SK-N-SH (cell line): ENCODE results near the gene SFXN1. TPM values are rescaled to one million over a fixed set of nuclear protein-coding genes. Genes with fewer than 3 reads are reported as not detected.

Source experiments
- CTCF ChIA-PET: fragments of 300-600, 350-600 bp; formaldehyde crosslinking; extraction: SDS; loops from one replicate; lab custom pipeline; 2021; lab: Yijun Ruan, JAX
- POLR2A ChIA-PET: fragments of 350-600 bp; sonication (Branson Sonifier 250); formaldehyde crosslinking; extraction: SDS; loops from one replicate; lab custom pipeline; 2020; ENCODE audit warnings: antibody characterized with exemption, inconsistent platforms; lab: Yijun Ruan, JAX
- DNase-seq: peaks from one replicate; pipeline ENCODE4 v3.0.0; 2012
- H2AFZ ChIP-seq: fragments of 200-600 bp; sonication (generic); 2 replicates; pipeline ENCODE4 v1.8.1; 2016; ENCODE audit warnings: antibody characterized with exemption, mild to moderate bottlenecking, low read depth
- H3F3A ChIP-seq: fragments of 200-600 bp; sonication (generic); replicated peaks from 2 replicates; pipeline ENCODE3; 2016; ENCODE audit warnings: antibody characterized with exemption, mild to moderate bottlenecking; ENCODE audit not compliant: insufficient read depth
- H3K27ac ChIP-seq, 2 experiments: fragments of 200-500 bp in 1 of 2; fragments of 200-600 bp in 1 of 2; sonication (Bioruptor generic) in 1 of 2; sonication (generic), shearing (Covaris generic) in 1 of 2; 2 replicates each; pipeline versions ENCODE4 v1.5.1 to v1.6.1; 2014 to 2016; ENCODE audit warnings: low read depth in 2 of 2, inconsistent platforms in 1 of 2, low read length in 1 of 2, mild to moderate bottlenecking in 1 of 2, mixed read lengths in 1 of 2
- H3K27me3 ChIP-seq: fragments of 200-600 bp; sonication (generic), shearing (Covaris generic); 2 replicates; pipeline ENCODE4 v1.6.1; 2016; ENCODE audit warnings: mixed run types; ENCODE audit not compliant: insufficient read depth
- H3K36me3 ChIP-seq, 2 experiments: fragments of 200-500 bp in 1 of 2; fragments of 200-600 bp in 1 of 2; sonication (Bioruptor generic) in 1 of 2; sonication (generic) in 1 of 2; replicated peaks in 1 of 2; 2 replicates each; pipeline versions ENCODE3 to v1.5.1; 2014 to 2016; ENCODE audit warnings: low read length in 1 of 2, mild to moderate bottlenecking in 1 of 2; ENCODE audit not compliant: insufficient read depth in 2 of 2, control insufficient read depth in 1 of 2
- H3K4me1 ChIP-seq, 2 experiments: fragments of 200-500 bp in 1 of 2; fragments of 200-600 bp in 1 of 2; sonication (Bioruptor generic) in 1 of 2; sonication (generic), shearing (Covaris generic) in 1 of 2; 2 replicates each; pipeline versions ENCODE4 v1.5.1 to v1.6.1; 2014 to 2016; ENCODE audit warnings: low read depth in 1 of 2, low read length in 1 of 2, mixed run types in 1 of 2; ENCODE audit not compliant: insufficient read depth in 2 of 2, control insufficient read depth in 1 of 2
- H3K4me2 ChIP-seq: fragments of 200-600 bp; sonication (generic), shearing (Covaris generic); 2 replicates; pipeline ENCODE4 v1.6.1; 2017; ENCODE audit warnings: mixed run types
- H3K4me3 ChIP-seq, 2 experiments: fragments of 200-500 bp in 1 of 2; fragments of 200-600 bp in 1 of 2; sonication (Bioruptor generic) in 1 of 2; sonication (generic), shearing (Covaris generic) in 1 of 2; 2 replicates each; pipeline versions ENCODE4 v1.5.1 to v1.8.1; 2014 to 2016; ENCODE audit warnings: low read depth in 2 of 2, inconsistent platforms in 1 of 2, low read length in 1 of 2, mild to moderate bottlenecking in 1 of 2, mixed read lengths in 1 of 2, moderate library complexity in 1 of 2
- H3K79me2 ChIP-seq: fragments of 200-600 bp; sonication (generic); 2 replicates; pipeline ENCODE4 v1.8.1; 2017; ENCODE audit warnings: mild to moderate bottlenecking; ENCODE audit not compliant: insufficient read depth
- H3K9ac ChIP-seq: fragments of 200-600 bp; sonication (generic); 2 replicates; pipeline ENCODE4 v1.6.1; 2017; ENCODE audit warnings: mixed run types
- H3K9me2 ChIP-seq: fragments of 200-600 bp; sonication (generic); 2 replicates; pipeline ENCODE4 v1.6.1; 2017; ENCODE audit warnings: mixed run types
- H3K9me3 ChIP-seq: fragments of 200-600 bp; sonication (generic); 2 replicates; pipeline ENCODE4 v1.6.1; 2017; ENCODE audit warnings: mixed run types, mild to moderate bottlenecking, moderate library complexity
- H4K20me1 ChIP-seq: fragments of 200-600 bp; sonication (generic); 2 replicates; pipeline ENCODE4 v1.6.1; 2017; ENCODE audit warnings: mild to moderate bottlenecking, mixed run types; ENCODE audit not compliant: insufficient read depth
- ELF1 ChIP-seq: IDR thresholded peaks from 2 replicates; pipeline ENCODE4 v1.4.0; 2012
- EP300 ChIP-seq, 2 experiments: IDR thresholded peaks; 2 replicates each; pipeline versions ENCODE4 v1.4.0 to v1.6.1; 2012; ENCODE audit warnings: borderline replicate concordance in 1 of 2, low read depth in 1 of 2, low read length in 1 of 2
- JUND ChIP-seq: IDR thresholded peaks from 2 replicates; pipeline ENCODE4 v1.4.0; 2012
- NRF1 ChIP-seq: IDR thresholded peaks from 2 replicates; pipeline ENCODE4 v1.6.1; 2012; ENCODE audit warnings: low read depth, mild to moderate bottlenecking, low read length
- RCOR1 ChIP-seq: fragments of 150-350 bp; IDR thresholded peaks from 2 replicates; pipeline ENCODE4 v1.6.1; 2017; ENCODE audit warnings: antibody characterized with exemption, low read length
- RFX5 ChIP-seq: IDR thresholded peaks from 2 replicates; pipeline ENCODE4 v1.6.1; 2012; ENCODE audit warnings: mild to moderate bottlenecking, improper control_type of control experiment, low read length
- SMC3 ChIP-seq: IDR thresholded peaks from 2 replicates; pipeline ENCODE4 v1.6.1; 2012; ENCODE audit warnings: low read depth, low read length, improper control_type of control experiment
- TEAD4 ChIP-seq: IDR thresholded peaks from 2 replicates; pipeline ENCODE4 v1.4.0; 2012; ENCODE audit warnings: mild to moderate bottlenecking, borderline replicate concordance; ENCODE audit not compliant: insufficient read depth
- WGBS: methylation state at CpG from one replicate; pipeline ENCODE4 v1.1.6; 2017; ENCODE audit warnings: low lambda C conversion rate; 5-methylcytosine and 5-hydroxymethylcytosine counted together
- polyA plus RNA-seq, 3 experiments: library from polyadenylated mRNA; depleted of rRNA; stranded (reverse); fragments of >200 nt; gene quantifications; 2 replicates each; pipeline ENCODE4 v1.2.3, GENCODE V29; 2012
- TF ChIP-seq, protein P1 (sequence below): fragments of 150-350 bp; IDR thresholded peaks from 2 replicates; pipeline ENCODE4 v1.6.1; 2017; ENCODE audit warnings: antibody characterized with exemption, low read length, low read depth, borderline replicate concordance
- TF ChIP-seq, protein P2 (sequence below): fragments of 200-600 bp; sonication (generic); IDR thresholded peaks from 2 replicates; pipeline ENCODE4 v1.6.1; 2017; ENCODE audit warnings: antibody characterized with exemption, mild to moderate bottlenecking, moderate library complexity
- TF ChIP-seq, protein P3 (sequence below): IDR thresholded peaks from 2 replicates; pipeline ENCODE4 v1.6.1; 2012; ENCODE audit warnings: mild to moderate bottlenecking, low read depth, low read length, moderate library complexity
- TF ChIP-seq, protein P4 (sequence below): IDR thresholded peaks from 2 replicates; pipeline ENCODE4 v1.4.0; 2012; ENCODE audit warnings: low read depth, borderline replicate concordance

The SFXN1 gene
- polyA plus RNA-seq, 1 of the 3 experiments (the other 2 are of a cell fraction), result 73.6 TPM

DNA sequence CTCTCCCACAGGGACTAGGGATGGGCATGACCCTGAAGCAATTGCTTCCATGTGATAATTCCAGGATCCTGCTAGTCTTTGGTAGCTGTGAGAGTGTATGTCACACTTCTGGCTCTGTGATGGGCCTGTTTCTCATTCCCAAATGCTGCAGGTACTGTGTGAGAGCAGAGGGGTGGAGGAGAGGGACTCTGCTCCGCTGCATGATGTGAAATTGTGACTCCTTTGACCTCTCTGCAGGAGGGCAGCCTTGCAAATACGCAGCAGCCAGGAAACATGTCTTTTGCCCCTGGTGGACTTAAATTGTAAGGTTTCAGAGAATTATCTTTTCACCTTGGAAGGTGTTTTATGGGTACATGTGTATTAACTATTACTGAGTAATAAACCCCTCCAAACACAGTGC, 61.6 kb downstream of the SFXN1 start:
- no peak for DNase-seq
- Histone ChIP-seq H3K79me2 (no peaks in the 10 kb centered on the region), H3K4me3 (no peak overlapping the region), H3K9me3 (no peaks in the 10 kb centered on the region), H4K20me1 (no peaks in the 10 kb centered on the region), H3K9ac (no peak overlapping the region), H3K9me2 (no peaks in the 10 kb centered on the region), H3K27ac (no peak overlapping the region), H3F3A (no peaks in the 10 kb centered on the region), H3K27me3 (no peaks in the 10 kb centered on the region), H3K36me3 (no peaks in the 10 kb centered on the region), H3K4me2 (no peak overlapping the region), H3K4me1 (peaks cover 0 to 12% of the 10 kb centered on the region in 2 experiments; a peak in 2 of 4 replicates), H2AFZ (no peak overlapping the region)
- 44% methylated on average over 2 of the region's 2 CpGs for WGBS
- ChIA-PET POLR2A (no interaction called here), CTCF (interaction anchor here (1.1 to 6.9 kb wide), 3 partner anchors 161 to 190 kb away, joined by 3 to 235 read pairs (median 5); no protein-coding TSS in a partner anchor)
- TF ChIP-seq SMC3, result no peak
- TF ChIP-seq JUND, result no peak
- TF ChIP-seq, protein P1, sequence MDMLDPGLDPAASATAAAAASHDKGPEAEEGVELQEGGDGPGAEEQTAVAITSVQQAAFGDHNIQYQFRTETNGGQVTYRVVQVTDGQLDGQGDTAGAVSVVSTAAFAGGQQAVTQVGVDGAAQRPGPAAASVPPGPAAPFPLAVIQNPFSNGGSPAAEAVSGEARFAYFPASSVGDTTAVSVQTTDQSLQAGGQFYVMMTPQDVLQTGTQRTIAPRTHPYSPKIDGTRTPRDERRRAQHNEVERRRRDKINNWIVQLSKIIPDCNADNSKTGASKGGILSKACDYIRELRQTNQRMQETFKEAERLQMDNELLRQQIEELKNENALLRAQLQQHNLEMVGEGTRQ, result no peak
- no peak for TF ChIP-seq ELF1
- TF ChIP-seq, protein P2, sequence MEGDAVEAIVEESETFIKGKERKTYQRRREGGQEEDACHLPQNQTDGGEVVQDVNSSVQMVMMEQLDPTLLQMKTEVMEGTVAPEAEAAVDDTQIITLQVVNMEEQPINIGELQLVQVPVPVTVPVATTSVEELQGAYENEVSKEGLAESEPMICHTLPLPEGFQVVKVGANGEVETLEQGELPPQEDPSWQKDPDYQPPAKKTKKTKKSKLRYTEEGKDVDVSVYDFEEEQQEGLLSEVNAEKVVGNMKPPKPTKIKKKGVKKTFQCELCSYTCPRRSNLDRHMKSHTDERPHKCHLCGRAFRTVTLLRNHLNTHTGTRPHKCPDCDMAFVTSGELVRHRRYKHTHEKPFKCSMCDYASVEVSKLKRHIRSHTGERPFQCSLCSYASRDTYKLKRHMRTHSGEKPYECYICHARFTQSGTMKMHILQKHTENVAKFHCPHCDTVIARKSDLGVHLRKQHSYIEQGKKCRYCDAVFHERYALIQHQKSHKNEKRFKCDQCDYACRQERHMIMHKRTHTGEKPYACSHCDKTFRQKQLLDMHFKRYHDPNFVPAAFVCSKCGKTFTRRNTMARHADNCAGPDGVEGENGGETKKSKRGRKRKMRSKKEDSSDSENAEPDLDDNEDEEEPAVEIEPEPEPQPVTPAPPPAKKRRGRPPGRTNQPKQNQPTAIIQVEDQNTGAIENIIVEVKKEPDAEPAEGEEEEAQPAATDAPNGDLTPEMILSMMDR, result no peak
- TF ChIP-seq, protein P3, sequence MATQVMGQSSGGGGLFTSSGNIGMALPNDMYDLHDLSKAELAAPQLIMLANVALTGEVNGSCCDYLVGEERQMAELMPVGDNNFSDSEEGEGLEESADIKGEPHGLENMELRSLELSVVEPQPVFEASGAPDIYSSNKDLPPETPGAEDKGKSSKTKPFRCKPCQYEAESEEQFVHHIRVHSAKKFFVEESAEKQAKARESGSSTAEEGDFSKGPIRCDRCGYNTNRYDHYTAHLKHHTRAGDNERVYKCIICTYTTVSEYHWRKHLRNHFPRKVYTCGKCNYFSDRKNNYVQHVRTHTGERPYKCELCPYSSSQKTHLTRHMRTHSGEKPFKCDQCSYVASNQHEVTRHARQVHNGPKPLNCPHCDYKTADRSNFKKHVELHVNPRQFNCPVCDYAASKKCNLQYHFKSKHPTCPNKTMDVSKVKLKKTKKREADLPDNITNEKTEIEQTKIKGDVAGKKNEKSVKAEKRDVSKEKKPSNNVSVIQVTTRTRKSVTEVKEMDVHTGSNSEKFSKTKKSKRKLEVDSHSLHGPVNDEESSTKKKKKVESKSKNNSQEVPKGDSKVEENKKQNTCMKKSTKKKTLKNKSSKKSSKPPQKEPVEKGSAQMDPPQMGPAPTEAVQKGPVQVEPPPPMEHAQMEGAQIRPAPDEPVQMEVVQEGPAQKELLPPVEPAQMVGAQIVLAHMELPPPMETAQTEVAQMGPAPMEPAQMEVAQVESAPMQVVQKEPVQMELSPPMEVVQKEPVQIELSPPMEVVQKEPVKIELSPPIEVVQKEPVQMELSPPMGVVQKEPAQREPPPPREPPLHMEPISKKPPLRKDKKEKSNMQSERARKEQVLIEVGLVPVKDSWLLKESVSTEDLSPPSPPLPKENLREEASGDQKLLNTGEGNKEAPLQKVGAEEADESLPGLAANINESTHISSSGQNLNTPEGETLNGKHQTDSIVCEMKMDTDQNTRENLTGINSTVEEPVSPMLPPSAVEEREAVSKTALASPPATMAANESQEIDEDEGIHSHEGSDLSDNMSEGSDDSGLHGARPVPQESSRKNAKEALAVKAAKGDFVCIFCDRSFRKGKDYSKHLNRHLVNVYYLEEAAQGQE, result no peak
- TF ChIP-seq NRF1, result no peak
- TF ChIP-seq RCOR1, result no peak
- TF ChIP-seq EP300 (IDR thresholded peaks at IDR 0.05; ENCODE audit: borderline replicate concordance in 1 of 2, low read depth in 1 of 2, low read length in 1 of 2), result no peak

DNA sequence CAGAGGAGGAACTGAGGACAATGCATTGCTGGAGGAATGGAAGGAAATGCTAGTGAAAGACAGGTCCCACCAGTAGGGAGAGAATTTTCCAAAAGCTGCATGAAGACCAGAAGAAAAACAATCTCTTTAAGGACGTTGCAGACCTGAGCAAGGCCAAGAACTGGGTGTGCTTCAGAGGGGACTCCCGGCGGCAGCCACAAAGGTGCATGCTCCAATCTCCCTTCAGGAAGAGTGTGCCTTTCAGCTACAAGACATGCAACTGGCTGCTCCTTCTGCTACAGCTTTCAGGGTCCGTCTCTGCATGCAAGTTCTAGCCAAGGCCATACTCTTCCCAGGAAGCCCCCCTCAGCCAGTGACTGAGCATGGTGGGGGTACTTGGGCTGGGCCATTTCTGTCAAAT, 62.9 kb downstream of the SFXN1 start:
- CTCF ChIA-PET, result interaction anchor here (1.8 kb wide), 1 partner anchor 188 kb away, joined by 11 read pairs; no protein-coding TSS in a partner anchor
- WGBS, result 17% methylated on average over 2 of the region's 4 CpGs

More for the DNA sequence above, 62.9 kb downstream of the SFXN1 start:
- no peak overlapping the region for H3K27ac ChIP-seq
- peaks cover 0 to 6% of the 10 kb centered on the region in 2 experiments; a peak in 1 of 4 replicates for H3K4me1 ChIP-seq
- no peaks in the 10 kb centered on the region for H4K20me1 ChIP-seq
- no peak overlapping the region for H3K9ac ChIP-seq
- H3K9me2 ChIP-seq, result no peaks in the 10 kb centered on the region
- H3F3A ChIP-seq, result no peaks in the 10 kb centered on the region
- H3K4me2 ChIP-seq, result no peak overlapping the region
- H3K36me3 ChIP-seq, result no peaks in the 10 kb centered on the region
- POLR2A ChIA-PET, result interaction anchor here (0.7 kb wide), 1 partner anchor 19 kb away, joined by 3 read pairs; no protein-coding TSS in a partner anchor
- H2AFZ ChIP-seq, result no peak overlapping the region
- H3K9me3 ChIP-seq, result no peaks in the 10 kb centered on the region
- TF ChIP-seq RFX5, result no peak
- TF ChIP-seq TEAD4, result no peak
- TF ChIP-seq, protein P4, sequence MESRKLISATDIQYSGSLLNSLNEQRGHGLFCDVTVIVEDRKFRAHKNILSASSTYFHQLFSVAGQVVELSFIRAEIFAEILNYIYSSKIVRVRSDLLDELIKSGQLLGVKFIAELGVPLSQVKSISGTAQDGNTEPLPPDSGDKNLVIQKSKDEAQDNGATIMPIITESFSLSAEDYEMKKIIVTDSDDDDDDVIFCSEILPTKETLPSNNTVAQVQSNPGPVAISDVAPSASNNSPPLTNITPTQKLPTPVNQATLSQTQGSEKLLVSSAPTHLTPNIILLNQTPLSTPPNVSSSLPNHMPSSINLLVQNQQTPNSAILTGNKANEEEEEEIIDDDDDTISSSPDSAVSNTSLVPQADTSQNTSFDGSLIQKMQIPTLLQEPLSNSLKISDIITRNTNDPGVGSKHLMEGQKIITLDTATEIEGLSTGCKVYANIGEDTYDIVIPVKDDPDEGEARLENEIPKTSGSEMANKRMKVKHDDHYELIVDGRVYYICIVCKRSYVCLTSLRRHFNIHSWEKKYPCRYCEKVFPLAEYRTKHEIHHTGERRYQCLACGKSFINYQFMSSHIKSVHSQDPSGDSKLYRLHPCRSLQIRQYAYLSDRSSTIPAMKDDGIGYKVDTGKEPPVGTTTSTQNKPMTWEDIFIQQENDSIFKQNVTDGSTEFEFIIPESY, result no peak
- no peaks in the 10 kb centered on the region for H3K79me2 ChIP-seq
- H3K27me3 ChIP-seq, result no peaks in the 10 kb centered on the region
- H3K4me3 ChIP-seq, result no peak overlapping the region
- no peak for DNase-seq
